GM10266 (cell line): ENCODE results near the gene KYAT1.
"Not testable (repeated sequence)": the region's sequence is repeated elsewhere in the genome, so short reads cannot be mapped to it uniquely, and the experiment has no call there.

ENCODE experiments used
- DNase-seq: peaks from one replicate; pipeline ENCODE4 v3.0.0; 2012; ENCODE audit errors: extremely low spot score
- CTCF ChIP-seq: IDR thresholded peaks from 2 replicates; pipeline ENCODE4 v1.5.1; 2012; ENCODE audit warnings: mild to moderate bottlenecking, low read depth; ENCODE audit not compliant: control insufficient read depth, insufficient read depth; ENCODE audit errors: missing control alignments

Gene KYAT1

GRCh38 chr9:128808543-128808942, 73.2 kb downstream of the KYAT1 start:
- TF ChIP-seq CTCF, result no peak
- DNase-seq, result no peak

- no peak for TF ChIP-seq CTCF
- DNase-seq, result no peak
Measured at GRCh38 chr9:128807827-128808226, 73.9 kb downstream of the KYAT1 start.

GRCh38 chr9:128805661-128806060, 76.1 kb downstream of the KYAT1 start:
- DNase-seq, result no peak
- no peak for TF ChIP-seq CTCF

GRCh38 chr9:128802482-128802881, 79.3 kb downstream of the KYAT1 start:
- no peak for TF ChIP-seq CTCF
- DNase-seq, result no peak

- DNase-seq, result no peak
- no peak for TF ChIP-seq CTCF
Measured at GRCh38 chr9:128800061-128800460, 81.7 kb downstream of the KYAT1 start.

- no peak for DNase-seq
- no peak for TF ChIP-seq CTCF
Measured at GRCh38 chr9:128798896-128799295, 82.9 kb downstream of the KYAT1 start.

- not testable (repeated sequence) for DNase-seq
Measured at GRCh38 chr9:128794961-128795360, 86.8 kb downstream of the KYAT1 start.

- DNase-seq, result no peak
- no peak for TF ChIP-seq CTCF
Measured at GRCh38 chr9:128792978-128793686, 88.6 kb downstream of the KYAT1 start.
